GM12891 (cell line): ENCODE data around the gene PBLD.

ENCODE experiments used
- DNase-seq: peaks from one replicate; pipeline ENCODE4 v3.0.0; 2011; ENCODE audit warnings: low spot score; ENCODE audit not compliant: insufficient read length
- FAIRE-seq: peaks from 2 replicates; lab custom pipeline; 2011; peaks lifted over from hg19 to GRCh38; lab: Jason Lieb, UNC
- PAX5 ChIP-seq: IDR thresholded peaks from 2 replicates; pipeline ENCODE4 v1.6.1; 2011; ENCODE audit warnings: low read length, moderate library complexity, mild to moderate bottlenecking; ENCODE audit not compliant: insufficient read depth, severe bottlenecking
- POLR2A ChIP-seq: IDR thresholded peaks from 2 replicates; pipeline ENCODE4 v1.6.1; 2011; ENCODE audit warnings: low read depth, low read length, control low read depth
- POLR2AphosphoS5 ChIP-seq: IDR thresholded peaks from 2 replicates; pipeline ENCODE4 v1.6.1; 2011; ENCODE audit warnings: low read depth, low read length, control low read depth
- POU2F2 ChIP-seq: IDR thresholded peaks from 2 replicates; pipeline ENCODE4 v1.6.1; 2011; ENCODE audit warnings: low read depth, mild to moderate bottlenecking, control low read depth, low read length, moderate library complexity
- SPI1 ChIP-seq: IDR thresholded peaks from 2 replicates; pipeline ENCODE4 v1.6.1; 2011; ENCODE audit warnings: low read depth, low read length, control low read depth
- TAF1 ChIP-seq: IDR thresholded peaks from 2 replicates; pipeline ENCODE4 v1.6.1; 2011; ENCODE audit warnings: low read depth, low read length, control low read depth

Gene PBLD

GRCh38 chr10:68238371-68238770 is 94.4 kb downstream of the PBLD start:
- TF ChIP-seq POLR2A: no peak
- TF ChIP-seq SPI1: no peak
- no peak for TF ChIP-seq POLR2AphosphoS5
- no peak for TF ChIP-seq PAX5
- no peak for FAIRE-seq
- DNase-seq: no peak

GRCh38 chr10:68237173-68237572 is 95.6 kb downstream of the PBLD start:
- no peak for TF ChIP-seq TAF1
- no peak for TF ChIP-seq POLR2AphosphoS5
- TF ChIP-seq POLR2A: no peak
- no peak for TF ChIP-seq SPI1
- no peak for TF ChIP-seq POU2F2
- no peak for TF ChIP-seq PAX5
- no peak for DNase-seq
- no peak for FAIRE-seq

DNA sequence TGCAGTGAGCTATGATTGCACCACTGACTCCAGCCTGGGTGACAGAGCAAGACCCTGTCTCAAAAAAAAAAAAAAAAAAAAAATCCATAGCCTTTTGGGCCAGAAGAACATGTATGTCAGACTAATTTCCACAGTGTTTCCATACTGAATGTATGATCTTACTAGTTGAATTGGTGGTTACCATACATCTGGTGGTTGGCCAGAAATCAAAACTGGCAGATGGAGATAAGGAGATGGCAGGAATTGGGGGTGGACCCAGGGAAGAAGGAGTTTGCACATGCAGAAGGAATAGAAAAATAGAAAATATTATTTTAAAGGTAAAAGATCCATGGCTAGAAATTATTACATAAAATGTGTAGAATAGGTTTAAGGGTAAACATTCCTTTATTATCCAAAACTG is 97.1 kb downstream of the PBLD start:
- TF ChIP-seq POLR2AphosphoS5: no peak
- TF ChIP-seq TAF1: no peak
- no peak for TF ChIP-seq SPI1
- TF ChIP-seq POLR2A: no peak
- TF ChIP-seq PAX5: no peak
- TF ChIP-seq POU2F2: no peak
- FAIRE-seq (no peak), DNase-seq (no peak)

- FAIRE-seq: no peak
- TF ChIP-seq POLR2AphosphoS5: no peak
- TF ChIP-seq POU2F2: no peak
- no peak for TF ChIP-seq PAX5
- DNase-seq: no peak
Observed at GRCh38 chr10:68235111-68235510, 97.6 kb downstream of the PBLD start.

DNA sequence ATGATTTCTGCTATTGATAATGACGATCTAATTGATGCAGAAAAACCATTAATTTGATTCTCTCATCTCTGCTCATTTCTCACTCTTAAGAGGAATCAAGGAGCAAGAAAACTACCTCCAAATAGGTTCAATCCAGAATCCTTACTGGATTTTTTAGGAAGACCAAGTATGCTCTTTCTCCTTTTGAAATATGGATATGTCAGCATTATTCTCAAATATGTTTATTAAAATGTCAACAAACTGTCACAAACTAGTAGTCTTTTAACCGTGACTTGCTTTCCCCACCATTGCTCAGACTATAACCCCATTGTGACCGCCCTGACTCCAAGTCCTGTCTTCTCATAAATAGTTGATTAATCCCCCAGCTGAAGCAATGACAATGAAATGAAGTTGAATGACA is 99.7 kb downstream of the PBLD start:
- no peak for FAIRE-seq
- DNase-seq: no peak
- no peak for TF ChIP-seq POLR2A
- TF ChIP-seq POU2F2: no peak
- no peak for TF ChIP-seq TAF1
- no peak for TF ChIP-seq POLR2AphosphoS5
- TF ChIP-seq PAX5: no peak
- no peak for TF ChIP-seq SPI1
